SK-N-SH treated with all-trans-retinoic acid at 6 μM for 48 hours (cell line): ENCODE results near the gene TTLL7.

ENCODE experiments used
- ATAC-seq: fragments of 200-7000 bp; cut with Tn5 transposase; 3 replicates; pipeline ENCODE4 v1.9.1; 2020; ENCODE audit warnings: mild to moderate bottlenecking, moderate library complexity
- ARNTL ChIP-seq: fragments of 450-650 bp; formaldehyde crosslinking; IDR thresholded peaks from 2 replicates; pipeline ENCODE4 v1.5.0; 2020; ENCODE audit warnings: low read depth, mild to moderate bottlenecking, moderate library complexity, borderline replicate concordance
- BACH2 ChIP-seq: fragments of 250-450 bp; sonication (Bioruptor Pico); IDR thresholded peaks from 2 replicates; pipeline ENCODE4 v1.9.0; 2021; ENCODE audit warnings: mild to moderate bottlenecking, borderline replicate concordance
- CREB5 ChIP-seq: fragments of 250-450 bp; sonication (Bioruptor Pico); IDR thresholded peaks from 2 replicates; pipeline ENCODE4 v1.5.1; 2020; ENCODE audit warnings: low read depth, mild to moderate bottlenecking, moderate library complexity
- CSDC2 ChIP-seq: fragments of 250-450 bp; sonication (Bioruptor Pico); IDR thresholded peaks from 2 replicates; pipeline ENCODE4 v1.5.0; 2020; ENCODE audit warnings: mild to moderate bottlenecking, moderate library complexity
- CSRNP3 ChIP-seq: fragments of 250-450 bp; sonication (Bioruptor Pico); IDR thresholded peaks from 2 replicates; pipeline ENCODE4 v1.5.1; 2021; ENCODE audit warnings: mild to moderate bottlenecking, moderate library complexity
- ESRRG ChIP-seq: fragments of 250-450 bp; sonication (Bioruptor Pico); IDR thresholded peaks from 2 replicates; pipeline ENCODE4 v1.6.1; 2021; ENCODE audit warnings: mild to moderate bottlenecking
- ISL1 ChIP-seq: fragments of 250-450 bp; sonication (Bioruptor Pico); IDR thresholded peaks from 2 replicates; pipeline ENCODE4 v2.1.2; 2022; ENCODE audit warnings: mild to moderate bottlenecking, moderate library complexity
- OSR1 ChIP-seq: fragments of 250-450 bp; sonication (Bioruptor Pico); IDR thresholded peaks from 2 replicates; pipeline ENCODE4 v1.8.0; 2022; ENCODE audit warnings: moderate library complexity, mild to moderate bottlenecking, inconsistent platforms
- POU6F1 ChIP-seq: fragments of 250-450 bp; sonication (Bioruptor Pico); IDR thresholded peaks from 2 replicates; pipeline ENCODE4 v1.8.0; 2021; ENCODE audit warnings: low read depth, mild to moderate bottlenecking, moderate library complexity, borderline replicate concordance
- PPARA ChIP-seq: fragments of 250-450 bp; sonication (Bioruptor Pico); IDR thresholded peaks from 2 replicates; pipeline ENCODE4 v1.5.0; 2020; ENCODE audit warnings: mild to moderate bottlenecking, borderline replicate concordance
- RARB ChIP-seq: fragments of 250-450 bp; sonication (Bioruptor Pico); IDR thresholded peaks from 2 replicates; pipeline ENCODE4 v1.8.0; 2021; ENCODE audit warnings: mild to moderate bottlenecking, moderate library complexity
- SNAI2 ChIP-seq: fragments of 250-450 bp; sonication (Bioruptor Pico); IDR thresholded peaks from 2 replicates; pipeline ENCODE4 v1.5.0; 2020; ENCODE audit warnings: mild to moderate bottlenecking, moderate library complexity
- TCF4 ChIP-seq: fragments of 250-450 bp; sonication (Bioruptor Pico); IDR thresholded peaks from 2 replicates; pipeline ENCODE4 v1.8.0; 2021; ENCODE audit warnings: mild to moderate bottlenecking, moderate library complexity, borderline replicate concordance
- ZFP3 ChIP-seq: fragments of 250-450 bp; sonication (Bioruptor Pico); IDR thresholded peaks from 2 replicates; pipeline ENCODE4 v1.5.0; 2020; ENCODE audit warnings: mild to moderate bottlenecking, moderate library complexity
- ZFP30 ChIP-seq: fragments of 450-650 bp; formaldehyde crosslinking; IDR thresholded peaks from 2 replicates; pipeline ENCODE4 v1.5.0; 2022; ENCODE audit warnings: mild to moderate bottlenecking, moderate library complexity
- ZNF70 ChIP-seq: fragments of 450-650 bp; formaldehyde crosslinking; IDR thresholded peaks from 2 replicates; pipeline ENCODE4 v1.5.0; 2020; ENCODE audit warnings: mild to moderate bottlenecking, moderate library complexity
- ZNF8 ChIP-seq: fragments of 450-650 bp; formaldehyde crosslinking; IDR thresholded peaks from 2 replicates; pipeline ENCODE4 v1.5.0; 2020; ENCODE audit warnings: mild to moderate bottlenecking, moderate library complexity
- TF ChIP-seq, protein P1 (sequence below): fragments of 250-450 bp; sonication (Bioruptor Pico); IDR thresholded peaks from 2 replicates; pipeline ENCODE4 v1.8.0; 2020; ENCODE audit warnings: mild to moderate bottlenecking, moderate library complexity, borderline replicate concordance
- TF ChIP-seq, protein P2 (sequence below): fragments of 250-450 bp; sonication (Bioruptor Pico); IDR thresholded peaks from 2 replicates; pipeline ENCODE4 v1.5.0; 2020; ENCODE audit warnings: mild to moderate bottlenecking, moderate library complexity

TTLL7 gene

GRCh38 chr1:83922431-83922830 lies 76.5 kb downstream of the TTLL7 start:
- TF ChIP-seq CREB5 (CRISPR knock-in tag), result no peak
- no peak for TF ChIP-seq CSRNP3 (CRISPR knock-in tag)
- TF ChIP-seq POU6F1, result no peak
- TF ChIP-seq SNAI2, result no peak
- no peak for TF ChIP-seq TCF4 (CRISPR knock-in tag)
- TF ChIP-seq ZNF8 (CRISPR knock-in tag), result no peak
- no peak for TF ChIP-seq CSDC2 (CRISPR knock-in tag)
- TF ChIP-seq, all 23 proteins: peak for 0

GRCh38 chr1:83920320-83920719 lies 78.6 kb downstream of the TTLL7 start:
- ATAC-seq, result no peak
- no peak for TF ChIP-seq ESRRG
- TF ChIP-seq TCF4 (CRISPR knock-in tag), result no peak
- no peak for TF ChIP-seq ISL1 (CRISPR knock-in tag)
- TF ChIP-seq ZFP30 (CRISPR knock-in tag), result no peak
- TF ChIP-seq ZNF8 (CRISPR knock-in tag), result no peak
- no peak for TF ChIP-seq RARB (CRISPR knock-in tag)
- no peak for TF ChIP-seq CREB5 (CRISPR knock-in tag)
- TF ChIP-seq, protein P1, sequence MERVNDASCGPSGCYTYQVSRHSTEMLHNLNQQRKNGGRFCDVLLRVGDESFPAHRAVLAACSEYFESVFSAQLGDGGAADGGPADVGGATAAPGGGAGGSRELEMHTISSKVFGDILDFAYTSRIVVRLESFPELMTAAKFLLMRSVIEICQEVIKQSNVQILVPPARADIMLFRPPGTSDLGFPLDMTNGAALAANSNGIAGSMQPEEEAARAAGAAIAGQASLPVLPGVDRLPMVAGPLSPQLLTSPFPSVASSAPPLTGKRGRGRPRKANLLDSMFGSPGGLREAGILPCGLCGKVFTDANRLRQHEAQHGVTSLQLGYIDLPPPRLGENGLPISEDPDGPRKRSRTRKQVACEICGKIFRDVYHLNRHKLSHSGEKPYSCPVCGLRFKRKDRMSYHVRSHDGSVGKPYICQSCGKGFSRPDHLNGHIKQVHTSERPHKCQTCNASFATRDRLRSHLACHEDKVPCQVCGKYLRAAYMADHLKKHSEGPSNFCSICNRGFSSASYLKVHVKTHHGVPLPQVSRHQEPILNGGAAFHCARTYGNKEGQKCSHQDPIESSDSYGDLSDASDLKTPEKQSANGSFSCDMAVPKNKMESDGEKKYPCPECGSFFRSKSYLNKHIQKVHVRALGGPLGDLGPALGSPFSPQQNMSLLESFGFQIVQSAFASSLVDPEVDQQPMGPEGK (CRISPR knock-in tag), result no peak
- no peak for TF ChIP-seq ARNTL (CRISPR knock-in tag)
- no peak for TF ChIP-seq CSRNP3 (CRISPR knock-in tag)
- TF ChIP-seq POU6F1, result no peak
- no peak for TF ChIP-seq SNAI2
- TF ChIP-seq CSDC2 (CRISPR knock-in tag), result no peak
- no peak for TF ChIP-seq OSR1 (CRISPR knock-in tag)
- TF ChIP-seq, protein P2, sequence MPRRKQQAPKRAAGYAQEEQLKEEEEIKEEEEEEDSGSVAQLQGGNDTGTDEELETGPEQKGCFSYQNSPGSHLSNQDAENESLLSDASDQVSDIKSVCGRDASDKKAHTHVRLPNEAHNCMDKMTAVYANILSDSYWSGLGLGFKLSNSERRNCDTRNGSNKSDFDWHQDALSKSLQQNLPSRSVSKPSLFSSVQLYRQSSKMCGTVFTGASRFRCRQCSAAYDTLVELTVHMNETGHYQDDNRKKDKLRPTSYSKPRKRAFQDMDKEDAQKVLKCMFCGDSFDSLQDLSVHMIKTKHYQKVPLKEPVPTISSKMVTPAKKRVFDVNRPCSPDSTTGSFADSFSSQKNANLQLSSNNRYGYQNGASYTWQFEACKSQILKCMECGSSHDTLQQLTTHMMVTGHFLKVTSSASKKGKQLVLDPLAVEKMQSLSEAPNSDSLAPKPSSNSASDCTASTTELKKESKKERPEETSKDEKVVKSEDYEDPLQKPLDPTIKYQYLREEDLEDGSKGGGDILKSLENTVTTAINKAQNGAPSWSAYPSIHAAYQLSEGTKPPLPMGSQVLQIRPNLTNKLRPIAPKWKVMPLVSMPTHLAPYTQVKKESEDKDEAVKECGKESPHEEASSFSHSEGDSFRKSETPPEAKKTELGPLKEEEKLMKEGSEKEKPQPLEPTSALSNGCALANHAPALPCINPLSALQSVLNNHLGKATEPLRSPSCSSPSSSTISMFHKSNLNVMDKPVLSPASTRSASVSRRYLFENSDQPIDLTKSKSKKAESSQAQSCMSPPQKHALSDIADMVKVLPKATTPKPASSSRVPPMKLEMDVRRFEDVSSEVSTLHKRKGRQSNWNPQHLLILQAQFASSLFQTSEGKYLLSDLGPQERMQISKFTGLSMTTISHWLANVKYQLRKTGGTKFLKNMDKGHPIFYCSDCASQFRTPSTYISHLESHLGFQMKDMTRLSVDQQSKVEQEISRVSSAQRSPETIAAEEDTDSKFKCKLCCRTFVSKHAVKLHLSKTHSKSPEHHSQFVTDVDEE (CRISPR knock-in tag), result no peak
- no peak for TF ChIP-seq ZFP3 (CRISPR knock-in tag)
- TF ChIP-seq ZNF70 (CRISPR knock-in tag), result no peak
- TF ChIP-seq PPARA (CRISPR knock-in tag), result no peak
- no peak for TF ChIP-seq BACH2 (CRISPR knock-in tag)

More at GRCh38 chr1:83922431-83922830, 76.5 kb downstream of the TTLL7 start:
- no peak for ATAC-seq
